Urinary bladder (tissue), 4 donors: Measurements from ENCODE around the gene SCAF1. TPM values are rescaled to one million over a fixed set of nuclear protein-coding genes. Genes with fewer than 3 reads are reported as not detected.

ENCODE experiments used
- DNase-seq: peaks from one replicate; pipeline ENCODE4 v3.0.0-alpha.2; 2015; ENCODE audit errors: extremely low spot score
- H3K27ac ChIP-seq: one replicate; pipeline ENCODE4 v1.5.1; 2013; ENCODE audit warnings: low read depth, mild to moderate bottlenecking, moderate library complexity
- H3K36me3 ChIP-seq: one replicate; pipeline ENCODE4 v1.6.1; 2013; ENCODE audit warnings: mild to moderate bottlenecking, moderate library complexity; ENCODE audit not compliant: insufficient read depth
- H3K4me1 ChIP-seq: one replicate; pipeline ENCODE4 v1.6.1; 2013; ENCODE audit warnings: mild to moderate bottlenecking, moderate library complexity; ENCODE audit not compliant: insufficient read depth
- H3K4me3 ChIP-seq: one replicate; pipeline ENCODE4 v1.5.1; 2013; ENCODE audit warnings: low read depth, low read length
- WGBS: extraction: QIAGEN DNeasy Blood & Tissue Kit; methylation state at CpG from one replicate; pipeline ENCODE4 v1.1.7; 2013; 5-methylcytosine and 5-hydroxymethylcytosine counted together
- polyA plus RNA-seq: library from polyadenylated mRNA; stranded (reverse); fragments of 200-250 nt; gene quantifications from one replicate; pipeline ENCODE4 v1.2.3, GENCODE V29; 2013
- total RNA-seq: library from RNA; depleted of rRNA; stranded (reverse); fragments of >200 nt; gene quantifications from one replicate; pipeline ENCODE4 v1.2.3, GENCODE V29; 2014
- donor health status: healthy with polysubstance abuse.
- donor health status: healthy.

The SCAF1 gene
- total and polyA plus RNA-seq, 2 donors, result 8.3 to 42.3 TPM

- 94% methylated on average over 12 of the region's 12 CpGs for WGBS
- H3K27ac ChIP-seq, result no peak overlapping the region
- DNase-seq, result no peak
- no peaks in the 10 kb centered on the region for H3K4me1 ChIP-seq
- no peak overlapping the region for H3K4me3 ChIP-seq
- peaks cover 2% of the 10 kb centered on the region for H3K36me3 ChIP-seq
Measured at GRCh38 chr19:49658566-49659442, 16.8 kb downstream of the SCAF1 start.

- H3K36me3 ChIP-seq, result peaks cover 2% of the 10 kb centered on the region
- no peak for DNase-seq
- H3K27ac ChIP-seq, result no peak overlapping the region
- H3K4me1 ChIP-seq, result no peaks in the 10 kb centered on the region
- H3K4me3 ChIP-seq, result no peak overlapping the region
- 86% methylated on average over 15 of the region's 15 CpGs for WGBS
Measured at GRCh38 chr19:49660338-49660961, 18.4 kb downstream of the SCAF1 start.

- no peak overlapping the region for H3K27ac ChIP-seq
- H3K36me3 ChIP-seq, result peaks cover 2% of the 10 kb centered on the region
- WGBS, result 90% methylated on average over 16 of the region's 16 CpGs
- no peaks in the 10 kb centered on the region for H3K4me1 ChIP-seq
- no peak overlapping the region for H3K4me3 ChIP-seq
- no peak for DNase-seq
Measured at GRCh38 chr19:49662011-49662410, 20.0 kb downstream of the SCAF1 start.

GRCh38 chr19:49663224-49663623 is 21.2 kb downstream of the SCAF1 start:
- peaks cover 2% of the 10 kb centered on the region for H3K36me3 ChIP-seq
- no peak overlapping the region for H3K27ac ChIP-seq
- H3K4me1 ChIP-seq, result no peaks in the 10 kb centered on the region
- DNase-seq, result no peak
- H3K4me3 ChIP-seq, result no peak overlapping the region
- WGBS, result 85% methylated on average over 12 of the region's 12 CpGs

GRCh38 chr19:49664171-49665035 is 22.4 kb downstream of the SCAF1 start:
- peaks cover 2% of the 10 kb centered on the region for H3K36me3 ChIP-seq
- peak overlapping the region; percentile 91 for H3K27ac ChIP-seq
- DNase-seq, result no peak
- peak overlapping the region; percentile 63 for H3K4me3 ChIP-seq
- WGBS, result under 1% methylated on average over 53 of the region's 53 CpGs
- no peaks in the 10 kb centered on the region for H3K4me1 ChIP-seq

GRCh38 chr19:49665036-49665350 is 23.0 kb downstream of the SCAF1 start:
- H3K4me3 ChIP-seq, result peak overlapping the region; percentile 63
- peak overlapping the region; percentile 91 for H3K27ac ChIP-seq
- no peaks in the 10 kb centered on the region for H3K4me1 ChIP-seq
- no peak for DNase-seq
- peaks cover 2% of the 10 kb centered on the region for H3K36me3 ChIP-seq
- WGBS, result under 1% methylated on average over 7 of the region's 7 CpGs

- DNase-seq, result peak; percentile 95
- Histone ChIP-seq H3K4me1 (no peaks in the 10 kb centered on the region), H3K27ac (peak within 1 kb of the TSS; percentile 91), H3K4me3 (peak within 1 kb of the TSS; percentile 63), H3K36me3 (peaks cover 2% of the 10 kb centered on the region)
- WGBS, result under 1% methylated on average over 50 of the region's 50 CpGs
Measured at GRCh38 chr19:49665351-49666119, 23.5 kb downstream of the SCAF1 start, which contains the start of the genes BCL2L12 and IRF3. BCL2L12 (plus strand) TSS chr19:49665933; CDS start chr19:49666693, 760 bp downstream. IRF3 (minus strand) TSS chr19:49665857; CDS start chr19:49664838, 1,019 bp downstream.

- Histone ChIP-seq H3K4me3 (peak overlapping the region; percentile 63), H3K36me3 (peaks cover 2% of the 10 kb centered on the region), H3K4me1 (no peaks in the 10 kb centered on the region), H3K27ac (no peak overlapping the region)
- WGBS, result under 1% methylated on average over 9 of the region's 9 CpGs
- DNase-seq, result no peak
Measured at GRCh38 chr19:49666120-49666444, 24.1 kb downstream of the SCAF1 start.

GRCh38 chr19:49667473-49667872 is 25.5 kb downstream of the SCAF1 start:
- no peak for DNase-seq
- Histone ChIP-seq H3K4me3 (no peak overlapping the region), H3K36me3 (no peaks in the 10 kb centered on the region), H3K27ac (no peak overlapping the region), H3K4me1 (no peaks in the 10 kb centered on the region)
- WGBS, result 89% methylated on average over 2 of the region's 2 CpGs

GRCh38 chr19:49669516-49669915 is 27.5 kb downstream of the SCAF1 start:
- H3K27ac ChIP-seq, result no peak overlapping the region
- no peaks in the 10 kb centered on the region for H3K36me3 ChIP-seq
- no peaks in the 10 kb centered on the region for H3K4me1 ChIP-seq
- H3K4me3 ChIP-seq, result no peak overlapping the region
- WGBS, result 86% methylated on average over 3 of the region's 3 CpGs
- DNase-seq, result no peak

GRCh38 chr19:49672131-49672919 is 30.3 kb downstream of the SCAF1 start:
- WGBS, result 24% methylated on average over 28 of the region's 28 CpGs
- DNase-seq, result no peak
- Histone ChIP-seq H3K36me3 (no peaks in the 10 kb centered on the region), H3K27ac (no peak overlapping the region), H3K4me1 (no peaks in the 10 kb centered on the region), H3K4me3 (no peak overlapping the region)

- no peaks in the 10 kb centered on the region for H3K36me3 ChIP-seq
- H3K4me1 ChIP-seq, result no peaks in the 10 kb centered on the region
- no peak overlapping the region for H3K4me3 ChIP-seq
- WGBS, result under 1% methylated on average over 27 of the region's 27 CpGs
- H3K27ac ChIP-seq, result peak overlapping the region; percentile 53
- DNase-seq, result no peak
Measured at GRCh38 chr19:49676136-49676783, 34.3 kb downstream of the SCAF1 start.
